ENCODE results near the gene RYR1. TPM values are rescaled to one million over a fixed set of nuclear protein-coding genes. Genes with fewer than 3 reads are reported as not detected.

The RYR1 gene
- total RNA-seq, 2 donors from 2014 or later, result 0.84 to 3.3 TPM

DNA sequence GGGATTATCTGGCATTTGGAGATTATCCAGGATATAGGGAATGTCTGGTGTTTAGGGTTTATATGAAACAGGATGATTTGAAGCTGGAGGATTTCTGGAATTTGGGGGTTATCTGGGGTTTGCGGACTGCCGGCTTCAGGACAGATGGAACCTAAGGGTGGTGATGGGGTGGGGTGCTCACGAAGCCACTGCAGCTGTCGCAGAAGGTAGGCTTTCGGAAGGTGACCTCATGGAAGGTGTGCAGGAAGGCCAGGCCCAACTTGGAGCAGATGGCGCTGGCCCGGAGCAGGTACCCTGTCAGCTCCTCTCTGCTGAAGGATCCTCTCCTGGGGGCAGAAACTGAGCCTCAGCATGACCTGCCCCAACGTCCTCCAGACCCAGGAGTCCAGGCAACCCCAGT lies 21.0 kb upstream of the RYR1 start:
- Histone ChIP-seq H3K4me1 (ENCODE audit: control insufficient read depth, insufficient read depth, low read length) (no peaks in the 10 kb centered on the region), H3K36me3 (ENCODE audit: control insufficient read depth, insufficient read depth, low read length) (no peaks in the 10 kb centered on the region), H3K27me3 (ENCODE audit: control insufficient read depth, insufficient read depth, low read length, poor library complexity, severe bottlenecking) (peaks cover 30% of the 10 kb centered on the region), H3K4me3 (ENCODE audit: low read length) (no peak overlapping the region), H3K9me3 (ENCODE audit: control insufficient read depth, low read length) (no peaks in the 10 kb centered on the region), H3K9ac (ENCODE audit: extremely low read depth, low read length, poor library complexity, severe bottlenecking) (no peak overlapping the region), H3K27ac (ENCODE audit: low read depth, low read length) (no peak overlapping the region)
- Mint-ChIP-seq H3K36me3 (ENCODE audit: low read depth) (peaks cover 1% of the 10 kb centered on the region), H3K27me3 (ENCODE audit: insufficient read depth) (peaks cover 35% of the 10 kb centered on the region), H3K4me3 (no peak overlapping the region), H3K27ac (no peak overlapping the region), H3K9me3 (no peaks in the 10 kb centered on the region), H3K4me1 (peaks cover 3% of the 10 kb centered on the region)
- no peak for DNase-seq
- 60 to 91% methylated on average over 1 to 8 of the region's 8 CpGs for WGBS, 2 experiments (ENCODE audit: insufficient coverage in 1 of 2, insufficient read length in 1 of 2)
- TF ChIP-seq, protein P1, sequence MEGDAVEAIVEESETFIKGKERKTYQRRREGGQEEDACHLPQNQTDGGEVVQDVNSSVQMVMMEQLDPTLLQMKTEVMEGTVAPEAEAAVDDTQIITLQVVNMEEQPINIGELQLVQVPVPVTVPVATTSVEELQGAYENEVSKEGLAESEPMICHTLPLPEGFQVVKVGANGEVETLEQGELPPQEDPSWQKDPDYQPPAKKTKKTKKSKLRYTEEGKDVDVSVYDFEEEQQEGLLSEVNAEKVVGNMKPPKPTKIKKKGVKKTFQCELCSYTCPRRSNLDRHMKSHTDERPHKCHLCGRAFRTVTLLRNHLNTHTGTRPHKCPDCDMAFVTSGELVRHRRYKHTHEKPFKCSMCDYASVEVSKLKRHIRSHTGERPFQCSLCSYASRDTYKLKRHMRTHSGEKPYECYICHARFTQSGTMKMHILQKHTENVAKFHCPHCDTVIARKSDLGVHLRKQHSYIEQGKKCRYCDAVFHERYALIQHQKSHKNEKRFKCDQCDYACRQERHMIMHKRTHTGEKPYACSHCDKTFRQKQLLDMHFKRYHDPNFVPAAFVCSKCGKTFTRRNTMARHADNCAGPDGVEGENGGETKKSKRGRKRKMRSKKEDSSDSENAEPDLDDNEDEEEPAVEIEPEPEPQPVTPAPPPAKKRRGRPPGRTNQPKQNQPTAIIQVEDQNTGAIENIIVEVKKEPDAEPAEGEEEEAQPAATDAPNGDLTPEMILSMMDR (conservative IDR thresholded peaks at IDR 0.05), result no peak

DNA sequence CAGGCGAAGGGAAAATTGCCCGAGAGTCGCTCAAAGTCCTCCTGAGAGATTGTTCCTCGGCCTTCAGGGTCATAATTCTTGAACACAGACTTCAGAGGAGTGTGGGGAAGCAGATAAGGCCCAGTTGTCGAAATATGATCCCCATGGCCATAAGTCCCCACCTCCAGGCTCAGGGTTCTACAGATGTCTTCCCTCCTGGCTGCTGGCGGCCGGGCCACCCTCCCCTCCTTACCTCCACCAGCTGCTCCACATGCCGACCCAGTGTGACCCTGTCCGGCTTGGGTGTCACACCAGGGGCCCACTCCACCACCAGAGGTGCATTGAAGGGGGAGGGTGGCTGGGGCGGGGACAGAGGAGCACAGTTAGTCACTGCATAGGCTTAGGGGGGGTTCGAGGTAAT lies 20.5 kb upstream of the RYR1 start:
- no peaks in the 10 kb centered on the region for H3K9me3 Mint-ChIP-seq
- H3K9me3 ChIP-seq (ENCODE audit: control insufficient read depth, low read length), result no peaks in the 10 kb centered on the region
- H3K36me3 Mint-ChIP-seq (ENCODE audit: low read depth), result peaks cover under 1% of the 10 kb centered on the region
- no peak overlapping the region for H3K9ac ChIP-seq (ENCODE audit: extremely low read depth, low read length, poor library complexity, severe bottlenecking)
- DNase-seq, result no peak
- whole genome bisulfite sequencing, 2 experiments (ENCODE audit: insufficient coverage in 1 of 2, insufficient read length in 1 of 2), result 77 to 90% methylated on average over 3 to 11 of the region's 11 CpGs
- peaks cover 5% of the 10 kb centered on the region for H3K4me1 Mint-ChIP-seq
- H3K36me3 ChIP-seq (ENCODE audit: control insufficient read depth, insufficient read depth, low read length), result no peaks in the 10 kb centered on the region
- H3K27me3 Mint-ChIP-seq (ENCODE audit: insufficient read depth), result peaks cover 37% of the 10 kb centered on the region
- H3K4me3 Mint-ChIP-seq, result no peak overlapping the region
- H3K4me3 ChIP-seq (ENCODE audit: low read length), result no peak overlapping the region
- no peak overlapping the region for H3K27ac ChIP-seq (ENCODE audit: low read depth, low read length)
- H3K27ac Mint-ChIP-seq, result no peak overlapping the region
- TF ChIP-seq, protein P1 (conservative IDR thresholded peaks at IDR 0.05), result no peak
- H3K4me1 ChIP-seq (ENCODE audit: control insufficient read depth, insufficient read depth, low read length), result no peaks in the 10 kb centered on the region
- H3K27me3 ChIP-seq (ENCODE audit: control insufficient read depth, insufficient read depth, low read length, poor library complexity, severe bottlenecking), result peaks cover 35% of the 10 kb centered on the region

DNA sequence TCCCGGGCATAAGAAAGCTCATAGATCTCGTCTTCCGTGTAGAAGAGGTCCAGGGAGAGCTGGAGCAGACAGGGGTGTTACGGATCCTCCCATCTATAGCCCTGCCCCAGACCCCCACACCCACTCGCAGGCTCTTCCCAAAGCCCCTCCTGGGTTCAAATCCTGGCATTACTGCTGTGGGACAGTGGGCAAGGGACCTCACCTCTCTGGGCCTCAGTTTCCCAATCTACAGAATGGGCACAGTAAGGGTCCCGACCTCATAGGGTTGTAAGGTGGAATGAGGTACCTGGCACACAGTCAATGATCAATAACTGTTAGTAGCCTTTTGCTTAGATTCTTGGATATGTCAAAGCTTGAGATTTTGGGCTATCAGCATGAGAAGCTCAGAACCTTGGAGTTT lies 20.1 kb upstream of the RYR1 start:
- H3K27ac Mint-ChIP-seq, result no peak overlapping the region
- no peak overlapping the region for H3K4me3 Mint-ChIP-seq
- no peak for DNase-seq

More for the DNA sequence above, 20.1 kb upstream of the RYR1 start:
- H3K27me3 ChIP-seq (ENCODE audit: control insufficient read depth, insufficient read depth, low read length, poor library complexity, severe bottlenecking), result peaks cover 39% of the 10 kb centered on the region
- Mint-ChIP-seq H3K9me3 (no peaks in the 10 kb centered on the region), H3K36me3 (ENCODE audit: low read depth) (no peaks in the 10 kb centered on the region), H3K27me3 (ENCODE audit: insufficient read depth) (peaks cover 40% of the 10 kb centered on the region), H3K4me1 (peaks cover 7% of the 10 kb centered on the region)
- no peak overlapping the region for H3K4me3 ChIP-seq (ENCODE audit: low read length)
- H3K9ac ChIP-seq (ENCODE audit: extremely low read depth, low read length, poor library complexity, severe bottlenecking), result no peak overlapping the region
- H3K27ac ChIP-seq (ENCODE audit: low read depth, low read length), result no peak overlapping the region
- no peaks in the 10 kb centered on the region for H3K36me3 ChIP-seq (ENCODE audit: control insufficient read depth, insufficient read depth, low read length)
- whole genome bisulfite sequencing, 2 experiments (ENCODE audit: insufficient coverage in 1 of 2, insufficient read length in 1 of 2), result 95 to 98% methylated on average over 5 to 6 of the region's 6 CpGs
- H3K9me3 ChIP-seq (ENCODE audit: control insufficient read depth, low read length), result no peaks in the 10 kb centered on the region
- TF ChIP-seq, protein P1 (conservative IDR thresholded peaks at IDR 0.05), result no peak
- H3K4me1 ChIP-seq (ENCODE audit: control insufficient read depth, insufficient read depth, low read length), result no peaks in the 10 kb centered on the region
